Astrocyte (in vitro differentiated cells and primary cell): ENCODE measurements around the gene ARCN1. TPM values are rescaled to one million over a fixed set of nuclear protein-coding genes. Genes with fewer than 3 reads are reported as not detected.

ENCODE experiments used
- DNase-seq: peaks from one replicate; pipeline ENCODE4 v3.0.0-alpha.2; 2010; ENCODE audit warnings: low read depth
- FAIRE-seq: peaks from 2 replicates; lab custom pipeline; 2011; peaks lifted over from hg19 to GRCh38; lab: Jason Lieb, UNC
- H2AFZ ChIP-seq: 2 replicates; pipeline ENCODE4 v1.6.0; 2012; ENCODE audit warnings: low read depth, low read length, inconsistent platforms
- H3K27ac ChIP-seq: 2 replicates; pipeline ENCODE4 v1.5.1; 2011; ENCODE audit warnings: low read depth, low read length, inconsistent platforms
- H3K27me3 ChIP-seq: 2 replicates; pipeline ENCODE4 v1.6.0; 2011; ENCODE audit warnings: low read length, inconsistent platforms; ENCODE audit not compliant: insufficient read depth
- H3K36me3 ChIP-seq: 2 replicates; pipeline ENCODE4 v1.5.1; 2011; ENCODE audit warnings: low read length, inconsistent platforms; ENCODE audit not compliant: insufficient read depth
- H3K4me1 ChIP-seq: 2 replicates; pipeline ENCODE4 v1.5.1; 2011; ENCODE audit warnings: low read length, inconsistent platforms; ENCODE audit not compliant: insufficient read depth
- H3K4me2 ChIP-seq: 2 replicates; pipeline ENCODE4 v1.6.0; 2012; ENCODE audit warnings: low read length, inconsistent platforms
- H3K4me3 ChIP-seq: 2 replicates; pipeline ENCODE4 v1.5.1; 2011; ENCODE audit warnings: low read depth, mild to moderate bottlenecking, low read length, inconsistent platforms; ENCODE audit not compliant: insufficient read depth
- H3K79me2 ChIP-seq: 2 replicates; pipeline ENCODE4 v1.6.0; 2012; ENCODE audit warnings: mild to moderate bottlenecking, low read length, inconsistent platforms; ENCODE audit not compliant: insufficient read depth
- H3K9ac ChIP-seq: 2 replicates; pipeline ENCODE4 v1.6.0; 2012; ENCODE audit warnings: mild to moderate bottlenecking, low read length, inconsistent platforms
- H3K9me3 ChIP-seq: 2 replicates; pipeline ENCODE4 v1.5.1; 2012; ENCODE audit warnings: low read depth, mild to moderate bottlenecking, low read length, inconsistent platforms; ENCODE audit not compliant: insufficient read depth
- H4K20me1 ChIP-seq: 2 replicates; pipeline ENCODE4 v1.6.0; 2012; ENCODE audit warnings: low read length, inconsistent platforms; ENCODE audit not compliant: insufficient read depth
- H3K27ac Mint-ChIP-seq: one replicate; pipeline ENCODE4 v1.8.0; 2021; ENCODE audit warnings: mild to moderate bottlenecking, mixed read lengths; ENCODE audit not compliant: unreplicated experiment
- H3K27me3 Mint-ChIP-seq: one replicate; pipeline ENCODE4 v1.8.0; 2021; ENCODE audit warnings: low read depth, mixed read lengths; ENCODE audit not compliant: unreplicated experiment
- H3K36me3 Mint-ChIP-seq: one replicate; pipeline ENCODE4 v1.8.0; 2021; ENCODE audit warnings: low read depth, mixed read lengths; ENCODE audit not compliant: unreplicated experiment
- H3K4me1 Mint-ChIP-seq: one replicate; pipeline ENCODE4 v1.8.0; 2021; ENCODE audit warnings: low read depth, mixed read lengths; ENCODE audit not compliant: unreplicated experiment
- H3K4me3 Mint-ChIP-seq: one replicate; pipeline ENCODE4 v1.8.0; 2021; ENCODE audit warnings: mild to moderate bottlenecking, moderate library complexity, mixed read lengths; ENCODE audit not compliant: unreplicated experiment
- H3K9me3 Mint-ChIP-seq: one replicate; pipeline ENCODE4 v1.8.0; 2021; ENCODE audit warnings: mild to moderate bottlenecking, mixed read lengths; ENCODE audit not compliant: unreplicated experiment
- CTCF ChIP-seq: IDR thresholded peaks from 2 replicates; pipeline ENCODE4 v1.5.1; 2011; ENCODE audit warnings: low read depth, mild to moderate bottlenecking, inconsistent platforms, low read length, moderate library complexity; ENCODE audit not compliant: insufficient read depth
- EZH2 ChIP-seq: IDR thresholded peaks from 2 replicates; pipeline ENCODE4 v1.6.1; 2012; ENCODE audit warnings: mild to moderate bottlenecking, low read length, inconsistent platforms; ENCODE audit not compliant: insufficient read depth
- total RNA-seq: library from RNA; stranded (reverse); gene quantifications from 2 replicates; pipeline ENCODE4 v1.2.1, GENCODE V29; 2021

ARCN1 gene
- total RNA-seq, 1 donor from 2014 or later: 255 TPM

DNA sequence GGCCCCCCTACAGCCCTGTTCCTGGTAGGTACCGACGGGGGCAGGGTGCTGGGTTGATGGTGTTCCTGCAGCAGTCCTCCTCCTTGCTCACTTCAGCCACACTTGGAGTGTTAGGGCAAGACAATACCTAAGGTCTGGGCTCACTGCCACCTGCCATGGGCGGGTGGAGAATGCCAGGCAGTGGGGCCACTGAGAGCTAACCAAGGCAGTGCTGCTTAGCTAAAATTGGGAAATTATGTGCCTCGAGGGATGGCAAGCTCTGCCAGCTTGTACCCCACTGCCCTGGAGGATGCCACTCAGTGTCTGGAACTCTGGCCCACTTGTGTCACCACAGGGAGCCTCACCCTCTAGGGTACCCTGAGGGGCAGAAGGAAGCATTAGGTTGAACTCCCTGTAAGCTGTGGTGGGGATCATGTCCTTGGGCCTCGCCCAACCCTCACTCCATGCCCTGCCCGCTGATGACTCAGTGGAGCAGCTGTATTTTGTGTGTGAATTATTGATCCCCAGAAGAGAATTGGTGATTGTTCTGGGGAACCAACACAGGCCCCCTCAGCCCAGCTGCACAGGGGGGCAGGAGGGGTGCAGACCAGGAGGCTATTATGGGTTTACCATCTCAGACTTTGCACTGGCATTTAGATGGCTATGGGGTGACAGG lies 53.0 kb downstream of the ARCN1 start:
- Histone ChIP-seq H3K9ac (no peak overlapping the region), H3K9me3 (no peaks in the 10 kb centered on the region), H3K4me3 (no peak overlapping the region), H3K4me2 (peak overlapping the region; percentile 6), H3K27me3 (no peaks in the 10 kb centered on the region), H3K79me2 (peaks cover 92% of the 10 kb centered on the region), H3K4me1 (peaks cover 37% of the 10 kb centered on the region), H3K27ac (no peak overlapping the region), H2AFZ (no peak overlapping the region), H3K36me3 (peaks cover 41% of the 10 kb centered on the region), H4K20me1 (peaks cover 79% of the 10 kb centered on the region)
- peaks cover 1% of the 10 kb centered on the region for H3K9me3 Mint-ChIP-seq
- H3K4me1 Mint-ChIP-seq: peaks cover 37% of the 10 kb centered on the region
- TF ChIP-seq CTCF (no peak), EZH2 (no peak)
- no peak overlapping the region for H3K27ac Mint-ChIP-seq
- no peak for FAIRE-seq
- peaks cover 9% of the 10 kb centered on the region for H3K36me3 Mint-ChIP-seq
- peak overlapping the region; percentile 34 for H3K4me3 Mint-ChIP-seq
- no peak for DNase-seq
- no peaks in the 10 kb centered on the region for H3K27me3 Mint-ChIP-seq

DNA sequence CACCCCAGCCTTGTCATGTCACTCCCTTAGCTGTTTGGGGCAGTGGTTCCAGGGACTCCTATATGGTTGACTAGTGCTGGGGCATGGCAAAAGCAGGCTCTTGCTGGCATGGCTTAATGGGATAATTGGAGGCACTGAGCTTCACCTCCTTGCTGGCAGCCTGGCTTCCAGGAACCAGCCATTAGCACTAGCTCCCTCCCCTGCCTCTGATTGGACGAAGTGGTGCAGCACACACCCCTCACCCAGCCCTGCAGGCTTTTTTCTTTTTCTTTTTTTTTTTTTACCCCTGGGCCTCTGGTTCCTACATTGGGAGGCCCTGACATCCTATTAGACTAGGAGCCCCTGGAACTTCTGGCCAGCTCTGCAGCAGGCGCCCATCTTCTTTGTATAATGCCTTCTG lies 53.8 kb downstream of the ARCN1 start:
- H3K4me1 Mint-ChIP-seq: peaks cover 35% of the 10 kb centered on the region
- FAIRE-seq: no peak
- H3K79me2 ChIP-seq: peaks cover 93% of the 10 kb centered on the region

More for the DNA sequence above, 53.8 kb downstream of the ARCN1 start:
- Histone ChIP-seq H2AFZ (no peak overlapping the region), H4K20me1 (peaks cover 87% of the 10 kb centered on the region), H3K4me1 (peaks cover 29% of the 10 kb centered on the region), H3K9ac (no peak overlapping the region), H3K27me3 (no peaks in the 10 kb centered on the region), H3K27ac (no peak overlapping the region), H3K4me3 (no peak overlapping the region), H3K9me3 (no peaks in the 10 kb centered on the region), H3K4me2 (no peak overlapping the region), H3K36me3 (peaks cover 49% of the 10 kb centered on the region)
- Mint-ChIP-seq H3K9me3 (peaks cover 1% of the 10 kb centered on the region), H3K4me3 (no peak overlapping the region), H3K36me3 (peaks cover 13% of the 10 kb centered on the region), H3K27me3 (no peaks in the 10 kb centered on the region), H3K27ac (no peak overlapping the region)
- no peak for DNase-seq
- TF ChIP-seq EZH2: no peak
- TF ChIP-seq CTCF: no peak
